GDM1 (cell line): ENCODE measurements around the gene ARHGEF2.

ENCODE experiments used
- DNase-seq: peaks from one replicate; lab custom pipeline; 2025; lab: John Stamatoyannopoulos, UW

ARHGEF2 gene

DNA sequence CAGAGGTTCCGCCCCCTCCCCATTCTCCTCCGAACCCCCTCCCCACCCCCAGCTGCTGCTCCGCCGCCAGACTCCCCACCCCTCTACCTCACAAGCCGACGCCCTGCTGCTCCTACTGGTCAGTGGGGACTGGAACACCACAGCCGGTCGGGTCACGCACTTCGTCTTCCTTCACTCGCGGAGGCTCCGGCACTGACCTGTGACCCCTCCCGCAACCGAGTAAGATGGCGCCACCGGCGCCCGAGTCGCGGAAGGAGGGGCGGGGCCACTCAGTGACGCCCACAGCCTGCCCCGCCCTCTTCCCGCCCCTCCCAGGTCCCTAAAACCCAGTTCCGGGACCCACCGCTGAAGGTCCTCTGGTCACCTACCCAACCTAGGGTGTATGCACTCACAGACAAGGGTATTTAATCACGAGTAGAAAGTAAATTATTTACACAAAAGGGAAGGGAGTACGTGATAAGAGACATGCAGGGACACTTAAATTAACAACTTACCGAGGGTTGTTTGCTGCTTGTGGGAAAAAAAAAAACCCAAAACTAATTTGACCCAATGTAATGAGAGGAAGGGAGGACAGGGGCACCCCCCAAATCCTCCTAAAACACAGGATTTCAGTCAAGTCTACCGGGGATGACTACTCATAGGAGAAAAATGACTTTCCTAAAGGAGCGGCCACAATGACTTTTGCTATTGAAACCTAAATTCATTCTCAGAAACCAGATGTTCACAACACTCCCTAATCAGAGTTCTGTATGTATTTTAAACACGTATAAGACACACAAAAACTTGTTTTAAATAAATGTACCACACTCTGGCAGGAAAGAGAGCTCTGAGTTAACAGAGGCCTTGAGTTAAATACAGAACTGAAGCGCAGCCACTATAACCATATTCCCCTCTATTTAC is 66.9 kb downstream of the ARHGEF2 start, which contains the start of gene RIT1:
Gene RIT1 (minus strand): TSS at position 194 of the 900 bp plus-strand sequence. CDS start 588 bp downstream, outside the sequence.
- peak; percentile 62 for DNase-seq

DNA sequence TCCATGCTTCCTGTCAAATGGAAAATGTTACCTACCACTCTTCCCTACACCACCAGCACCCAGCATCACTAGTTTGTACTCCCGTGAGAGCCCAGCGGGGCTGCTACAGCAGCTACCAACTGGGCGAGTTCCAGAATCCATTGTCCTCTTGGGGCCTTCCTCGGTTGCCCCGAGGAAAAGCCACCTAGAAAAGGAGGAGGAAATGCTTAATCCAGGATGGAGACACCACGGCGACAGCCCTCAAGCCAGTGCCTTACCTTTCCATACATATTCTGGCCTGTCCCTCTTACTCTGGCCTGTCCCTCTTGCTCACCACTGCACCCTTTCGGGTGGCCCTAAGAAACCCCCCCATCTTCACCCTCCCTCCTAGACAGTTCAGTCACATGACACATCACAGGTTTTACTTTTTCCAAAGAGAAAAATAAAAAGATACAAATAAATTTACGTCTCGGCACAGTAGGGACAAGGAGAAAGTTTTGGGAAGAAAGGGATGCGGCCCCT is 67.7 kb downstream of the ARHGEF2 start:
- no peak for DNase-seq

DNA sequence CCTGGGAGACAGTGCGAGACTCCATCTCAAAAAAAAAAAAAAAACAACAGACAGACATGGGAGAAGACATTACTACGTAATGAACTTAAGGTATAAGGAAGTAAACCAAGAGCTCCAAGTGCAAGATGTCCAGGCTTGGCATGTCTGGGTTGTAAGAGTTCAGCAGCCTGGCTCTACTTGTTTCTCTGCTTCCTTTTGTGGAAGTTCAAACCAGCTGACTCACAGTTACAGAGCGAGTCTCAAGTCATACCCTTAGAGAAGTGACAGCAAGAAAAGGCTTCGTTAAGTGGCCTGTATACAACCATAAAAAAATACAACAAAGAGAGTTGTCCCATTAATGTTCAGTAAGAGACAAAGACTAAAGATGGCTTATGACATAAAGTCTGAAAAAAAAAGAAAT is 68.5 kb downstream of the ARHGEF2 start:
- peak; percentile 65 for DNase-seq

DNA sequence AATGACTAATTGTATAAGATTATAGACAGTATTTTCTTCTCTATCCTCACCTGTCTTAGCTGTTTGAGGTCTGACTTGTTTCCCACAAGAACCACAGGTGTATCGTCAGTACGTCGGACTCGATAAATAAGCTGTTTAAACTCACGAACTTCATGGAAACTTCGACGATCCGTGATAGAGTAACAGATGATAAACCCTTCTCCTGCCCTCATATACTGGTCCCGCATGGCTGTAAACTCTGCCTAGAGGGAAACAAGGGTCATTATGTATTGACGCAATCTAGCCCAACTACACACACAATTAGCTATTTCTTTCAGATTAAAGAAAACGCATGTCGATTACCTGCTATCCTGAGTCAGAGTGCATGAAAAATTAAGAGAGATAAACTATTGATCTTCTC is 74.1 kb downstream of the ARHGEF2 start:
- no peak for DNase-seq

DNA sequence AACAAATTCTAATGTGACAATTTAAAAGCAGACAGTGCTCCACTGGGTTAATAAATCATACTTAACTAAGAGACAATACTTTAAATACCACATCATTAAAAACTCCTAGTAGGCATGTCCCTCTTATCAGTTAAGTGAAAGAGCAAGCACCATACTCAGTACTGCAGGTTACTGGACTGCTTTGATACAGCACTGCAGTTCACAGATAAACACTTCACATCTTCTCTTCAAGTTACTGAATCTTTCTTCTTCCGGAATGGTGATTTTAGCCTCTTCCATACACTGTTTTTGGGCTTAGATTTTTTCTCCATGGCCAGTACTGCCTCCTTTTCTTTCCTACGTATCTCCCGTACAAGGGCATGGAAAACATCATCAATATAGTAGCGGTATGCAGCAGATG is 78.2 kb downstream of the ARHGEF2 start:
- DNase-seq, result no peak

DNA sequence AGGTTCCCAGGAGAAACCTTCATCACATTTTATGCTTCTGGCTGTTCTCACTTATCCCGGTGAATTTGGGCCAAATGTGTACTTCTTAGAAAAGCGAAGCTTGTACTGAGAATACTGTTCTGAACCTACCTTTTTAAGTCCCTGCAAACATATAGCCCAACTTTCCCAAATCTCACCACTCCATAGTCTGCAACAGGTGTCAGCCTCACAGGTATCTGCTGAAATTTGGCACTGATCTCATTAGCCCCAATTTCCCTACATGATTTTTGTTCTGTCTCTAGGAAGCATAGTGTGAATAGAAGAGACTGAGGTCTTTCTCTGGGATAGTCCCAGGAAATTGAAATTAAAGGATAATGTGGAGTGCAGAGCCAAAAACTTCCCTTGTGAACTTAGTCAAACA is 78.7 kb downstream of the ARHGEF2 start:
- DNase-seq, result no peak

DNA sequence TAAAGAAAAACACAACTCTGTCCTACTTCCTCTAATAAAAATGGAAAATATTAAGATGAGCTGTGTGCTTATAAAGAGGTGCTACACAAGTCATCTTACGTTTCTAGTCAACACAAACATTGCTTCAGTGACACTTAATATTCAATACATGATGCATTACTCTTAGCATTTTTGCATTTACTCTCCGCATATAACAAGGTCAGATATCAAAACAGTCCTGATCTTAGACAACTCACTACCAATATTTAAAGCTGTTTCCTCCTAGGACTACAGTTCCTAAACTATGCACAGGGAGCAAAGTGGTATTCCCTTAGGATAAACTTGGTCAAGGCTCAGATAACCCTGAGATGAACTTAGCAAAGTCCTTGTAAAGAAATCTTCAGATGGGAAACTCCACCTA is 79.5 kb downstream of the ARHGEF2 start:
- DNase-seq, result no peak

DNA sequence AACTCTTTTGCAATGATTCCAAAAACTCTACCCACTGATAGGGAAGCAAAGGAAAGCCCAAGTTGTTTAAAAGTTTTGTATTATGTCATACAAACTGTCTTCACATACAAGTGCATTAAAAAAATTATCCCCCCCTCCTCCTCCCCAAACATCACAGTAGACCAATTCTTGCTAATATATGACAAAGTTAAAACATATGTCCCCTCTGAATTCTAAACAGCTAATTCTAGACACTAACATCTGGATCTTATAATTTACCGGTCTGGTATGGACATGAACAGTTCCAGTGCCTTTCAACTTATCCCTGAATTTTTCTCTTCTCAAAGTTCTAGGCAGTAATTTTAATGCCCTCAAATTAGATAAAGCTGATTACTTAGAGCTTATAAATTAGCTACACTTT is 80.6 kb downstream of the ARHGEF2 start:
- no peak for DNase-seq
